Putamen (tissue), 1 donor: ENCODE measurements around the gene MARVELD1.

Experiments used
- DNase-seq: peaks from one replicate; pipeline ENCODE4 v3.0.0-alpha.2; 2016; ENCODE audit warnings: low spot score

MARVELD1 gene

GRCh38 chr10:97755718-97756117, 42.2 kb downstream of the MARVELD1 start:
- DNase-seq = no peak

GRCh38 chr10:97757471-97757870, 43.9 kb downstream of the MARVELD1 start:
- DNase-seq = no peak

GRCh38 chr10:97759158-97759887, 45.8 kb downstream of the MARVELD1 start:
- peak; percentile 34 for DNase-seq

GRCh38 chr10:97759946-97760345, 46.4 kb downstream of the MARVELD1 start:
- DNase-seq = no peak

GRCh38 chr10:97760461-97761257, 47.1 kb downstream of the MARVELD1 start:
- DNase-seq = no peak

DNA sequence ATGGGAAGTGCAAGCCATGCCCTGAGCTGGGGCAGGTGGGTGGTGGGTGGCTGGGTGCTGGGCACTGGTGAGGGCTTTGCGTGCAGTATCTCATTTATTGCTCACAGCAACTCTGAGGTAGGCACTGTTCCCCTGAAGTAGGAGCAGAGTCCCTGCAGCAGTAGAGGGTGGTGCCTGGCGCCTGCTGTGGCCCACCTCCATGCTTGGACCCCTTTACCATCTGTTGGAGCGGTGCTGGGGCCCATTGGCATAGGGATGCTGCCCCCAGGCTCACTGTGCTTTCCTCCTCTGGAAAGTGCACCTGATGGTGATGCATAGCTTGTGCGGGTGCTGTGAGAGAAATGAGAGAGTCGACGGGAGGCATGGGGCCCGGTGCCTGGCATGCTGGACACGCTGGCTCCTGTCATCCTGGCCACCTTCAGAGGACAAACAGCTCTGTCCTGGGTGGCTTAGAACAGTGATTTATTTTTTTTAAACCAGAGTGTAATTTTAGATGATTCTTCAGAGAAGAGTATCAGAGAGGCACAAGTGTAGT, 47.9 kb downstream of the MARVELD1 start:
- no peak for DNase-seq

- no peak for DNase-seq
Measured at GRCh38 chr10:97762056-97762455, 48.5 kb downstream of the MARVELD1 start.

- no peak for DNase-seq
Measured at GRCh38 chr10:97762816-97763215, 49.3 kb downstream of the MARVELD1 start.

DNA sequence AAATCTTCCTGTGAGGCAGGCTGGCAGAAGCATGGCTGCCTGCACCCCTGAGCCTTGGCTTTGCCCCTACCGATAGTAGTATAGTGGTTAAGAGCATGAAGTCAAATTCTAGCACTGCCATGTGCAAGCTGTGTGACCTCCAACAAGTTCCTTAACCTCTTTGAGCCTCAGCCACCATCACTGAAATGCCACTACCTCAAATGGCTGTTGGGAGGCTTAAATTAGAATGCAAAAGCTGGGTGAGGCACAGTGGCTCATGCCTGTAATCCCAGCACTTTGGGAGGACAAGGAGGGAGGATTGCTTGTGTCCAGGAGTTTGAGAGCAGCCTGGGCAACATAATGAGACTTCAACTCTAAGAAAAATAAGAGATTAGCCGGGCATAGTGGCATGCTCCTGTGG, 49.9 kb downstream of the MARVELD1 start:
- no peak for DNase-seq

DNA sequence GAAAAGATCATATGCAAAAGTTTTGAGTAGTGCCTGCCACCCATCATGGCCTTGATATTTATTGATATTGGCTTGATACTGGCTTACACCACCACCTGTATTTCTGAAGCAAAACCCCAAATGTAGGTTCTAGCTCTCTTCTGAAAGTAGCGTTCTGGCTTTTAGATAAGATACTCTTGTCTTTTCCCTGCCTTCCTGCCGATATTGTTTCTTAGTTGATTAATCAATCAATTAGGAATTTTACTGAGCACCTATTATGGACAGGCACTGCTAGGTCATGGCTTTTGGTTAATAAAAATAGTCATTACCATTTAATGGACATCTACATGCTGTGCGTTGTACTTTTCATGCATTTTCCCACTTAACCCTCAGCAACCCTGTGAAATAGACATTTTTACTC, 50.4 kb downstream of the MARVELD1 start:
- no peak for DNase-seq

GRCh38 chr10:97764519-97764931, 51.0 kb downstream of the MARVELD1 start:
- no peak for DNase-seq

GRCh38 chr10:97765201-97765600, 51.7 kb downstream of the MARVELD1 start:
- DNase-seq = no peak

GRCh38 chr10:97766106-97766810, 52.7 kb downstream of the MARVELD1 start:
- no peak for DNase-seq

GRCh38 chr10:97766996-97767924, 53.7 kb downstream of the MARVELD1 start:
- no peak for DNase-seq
